Measurements from ENCODE around the gene ZMYND8. TPM values are rescaled to one million over a fixed set of nuclear protein-coding genes. Genes with fewer than 3 reads are reported as not detected.

ZMYND8 gene
- total and polyA plus RNA-seq, 2 of the 8 experiments (the other 6 are each of a cell fraction or from before 2014, with no cell fraction given): 50.5 to 163 TPM

DNA sequence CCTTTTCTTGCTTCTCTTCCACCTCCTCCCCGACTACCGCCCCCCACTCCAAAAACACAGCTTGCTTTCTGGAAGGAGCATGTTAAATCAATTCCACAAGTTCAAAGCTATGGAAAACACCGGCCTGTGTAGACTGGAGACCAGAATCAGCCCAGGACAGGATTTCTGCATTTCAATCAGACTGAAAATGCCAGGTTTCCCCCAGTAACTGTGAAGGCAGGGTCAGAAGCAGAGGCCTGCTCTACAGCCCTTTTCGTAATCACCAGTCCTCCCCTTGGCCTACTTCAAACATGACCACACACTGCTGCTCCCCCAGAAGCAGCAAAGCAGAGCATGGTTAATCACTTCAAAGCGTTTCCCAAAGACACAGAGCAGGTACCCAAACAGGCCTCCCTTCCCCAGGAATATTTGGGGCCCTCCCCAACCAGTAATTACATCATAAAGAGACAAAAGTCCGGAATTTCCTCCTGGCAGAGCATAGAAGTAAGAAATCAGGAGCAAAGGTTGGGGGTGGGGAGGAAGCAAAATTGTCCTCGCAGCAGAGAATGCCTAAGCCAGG, 38.4 kb downstream of the ZMYND8 start (continued):
- TF ChIP-seq TCF12 (IDR thresholded peaks at IDR 0.05; ENCODE audit: low read depth, low read length) (0 out of 2 replicates have a peak, but pooled peaks have one; percentile 38), RBBP5 (IDR thresholded peaks at IDR 0.05; ENCODE audit: borderline replicate concordance, low read depth, low read length) (0 out of 2 replicates have a peak, but pooled peaks have one; percentile 14), BRCA1 (IDR thresholded peaks at IDR 0.05; ENCODE audit: low read depth, low read length) (no peak), TAF1 (IDR thresholded peaks at IDR 0.05; ENCODE audit: low read depth, low read length) (peak; percentile 72), KDM4A (IDR thresholded peaks at IDR 0.05; ENCODE audit: low read depth, low read length, severe bottlenecking) (no peak), HDAC2 (IDR thresholded peaks at IDR 0.05; ENCODE audit: borderline replicate concordance in 1 of 2, low read depth in 2 of 2, low read length in 2 of 2) (no peak), POU5F1 (IDR thresholded peaks at IDR 0.05; ENCODE audit: low read depth, low read length) (0 out of 2 replicates have a peak, but pooled peaks have one; percentile 3), BCL11A (IDR thresholded peaks at IDR 0.05; ENCODE audit: low read depth in 2 of 2, low read length in 2 of 2) (no peak), USF2 (IDR thresholded peaks at IDR 0.05; ENCODE audit: low read length) (no peak)
- TF ChIP-seq, protein P1, sequence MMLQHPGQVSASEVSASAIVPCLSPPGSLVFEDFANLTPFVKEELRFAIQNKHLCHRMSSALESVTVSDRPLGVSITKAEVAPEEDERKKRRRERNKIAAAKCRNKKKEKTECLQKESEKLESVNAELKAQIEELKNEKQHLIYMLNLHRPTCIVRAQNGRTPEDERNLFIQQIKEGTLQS (IDR thresholded peaks at IDR 0.05; ENCODE audit: insufficient read depth, low read depth, low read length): no peak
- TF ChIP-seq, protein P2, sequence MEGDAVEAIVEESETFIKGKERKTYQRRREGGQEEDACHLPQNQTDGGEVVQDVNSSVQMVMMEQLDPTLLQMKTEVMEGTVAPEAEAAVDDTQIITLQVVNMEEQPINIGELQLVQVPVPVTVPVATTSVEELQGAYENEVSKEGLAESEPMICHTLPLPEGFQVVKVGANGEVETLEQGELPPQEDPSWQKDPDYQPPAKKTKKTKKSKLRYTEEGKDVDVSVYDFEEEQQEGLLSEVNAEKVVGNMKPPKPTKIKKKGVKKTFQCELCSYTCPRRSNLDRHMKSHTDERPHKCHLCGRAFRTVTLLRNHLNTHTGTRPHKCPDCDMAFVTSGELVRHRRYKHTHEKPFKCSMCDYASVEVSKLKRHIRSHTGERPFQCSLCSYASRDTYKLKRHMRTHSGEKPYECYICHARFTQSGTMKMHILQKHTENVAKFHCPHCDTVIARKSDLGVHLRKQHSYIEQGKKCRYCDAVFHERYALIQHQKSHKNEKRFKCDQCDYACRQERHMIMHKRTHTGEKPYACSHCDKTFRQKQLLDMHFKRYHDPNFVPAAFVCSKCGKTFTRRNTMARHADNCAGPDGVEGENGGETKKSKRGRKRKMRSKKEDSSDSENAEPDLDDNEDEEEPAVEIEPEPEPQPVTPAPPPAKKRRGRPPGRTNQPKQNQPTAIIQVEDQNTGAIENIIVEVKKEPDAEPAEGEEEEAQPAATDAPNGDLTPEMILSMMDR (IDR thresholded peaks at IDR 0.05; ENCODE audit: control extremely low read depth in 1 of 3, insufficient read depth in 1 of 3, low read depth in 1 of 3, low read length in 3 of 3): 0 out of 4 replicates have a peak, but pooled peaks of 1 of the 3 experiments have one; percentile 1

All from H1 (cell line).